HG02588 (cell line): ENCODE data around the gene UBN2.

ENCODE experiments used
- ATAC-seq: cut with Tn5 transposase; IDR thresholded peaks from one replicate; pipeline ENCODE4 v1.9.1; 2021; ENCODE audit warnings: mild to moderate bottlenecking, moderate library complexity; ENCODE audit not compliant: unreplicated experiment

Gene UBN2

DNA sequence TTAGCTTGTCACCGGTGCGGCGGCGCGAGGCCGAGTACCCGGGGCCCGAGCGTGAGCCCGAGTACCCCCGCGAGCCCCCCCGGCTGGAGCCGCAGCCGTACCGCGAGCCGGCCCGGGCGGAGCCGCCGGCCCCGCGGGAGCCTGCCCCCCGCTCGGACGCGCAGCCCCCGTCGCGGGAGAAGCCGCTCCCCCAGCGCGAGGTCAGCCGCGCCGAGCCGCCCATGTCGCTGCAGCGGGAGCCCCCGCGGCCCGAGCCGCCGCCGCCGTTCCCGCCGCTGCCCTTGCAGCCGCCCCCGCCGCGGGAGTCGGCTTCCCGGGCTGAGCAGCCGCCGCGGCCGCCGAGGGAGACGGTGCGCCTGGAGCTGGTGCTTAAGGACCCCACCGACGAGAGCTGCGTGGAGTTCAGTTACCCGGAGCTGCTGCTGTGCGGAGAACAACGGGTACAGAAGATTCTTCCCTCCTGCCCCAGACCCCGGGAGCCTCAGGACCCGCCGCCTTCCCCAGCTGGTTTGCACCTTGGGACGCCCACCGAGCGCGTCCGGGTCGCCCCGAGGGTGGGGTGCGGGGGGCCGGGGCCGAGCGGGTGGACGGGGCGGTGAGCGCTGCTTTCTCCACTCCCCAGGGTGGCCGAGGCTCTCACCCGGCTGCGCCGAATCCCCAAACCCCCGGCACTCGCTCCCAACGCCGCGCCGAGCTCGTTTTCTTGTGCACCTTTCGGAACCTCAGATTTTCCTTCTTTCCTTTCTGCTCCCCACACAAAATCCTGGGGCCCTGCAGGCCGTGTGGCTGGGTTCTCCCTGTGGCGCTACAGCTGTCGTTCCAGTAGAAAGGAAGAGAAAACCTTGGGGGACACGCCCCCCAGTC, 708 bp downstream of the UBN2 start:
- peak; percentile 31 for ATAC-seq

DNA sequence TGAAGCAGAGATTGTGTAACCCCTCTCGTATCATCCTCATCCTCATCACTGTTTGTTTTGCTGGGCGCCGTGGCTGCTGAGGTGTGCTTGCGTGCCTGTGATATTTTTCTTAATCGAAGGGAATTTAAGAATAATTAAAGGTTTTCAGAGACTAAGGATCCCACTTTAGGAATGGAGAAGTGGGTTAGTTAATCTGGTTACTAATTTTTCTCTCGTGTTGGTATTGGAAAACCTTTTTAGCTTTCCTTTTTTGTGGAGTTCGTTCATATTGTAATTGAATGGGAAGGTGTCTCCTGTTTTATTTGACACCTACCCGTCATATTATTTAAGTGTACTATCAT, 1.3 kb downstream of the UBN2 start:
- no peak for ATAC-seq

DNA sequence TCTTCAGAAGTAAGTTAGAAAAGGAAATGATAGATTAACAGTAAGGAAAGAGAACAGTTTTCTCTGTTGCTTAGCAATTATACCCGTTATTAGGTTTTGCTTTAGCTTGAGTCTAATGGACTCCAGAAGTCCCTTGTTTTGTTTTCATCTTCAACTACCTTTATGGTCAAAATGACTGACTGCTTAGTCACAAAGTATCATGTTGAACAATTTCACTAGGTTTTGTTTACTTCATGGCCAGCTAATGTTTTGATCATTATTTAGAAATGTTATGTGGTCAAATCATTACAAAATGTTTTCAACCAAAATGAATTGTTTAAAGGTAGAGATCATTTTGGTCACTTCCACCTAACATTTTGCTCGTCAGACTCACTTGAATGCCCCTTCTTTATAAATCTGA, 1.9 kb downstream of the UBN2 start:
- ATAC-seq = no peak

DNA sequence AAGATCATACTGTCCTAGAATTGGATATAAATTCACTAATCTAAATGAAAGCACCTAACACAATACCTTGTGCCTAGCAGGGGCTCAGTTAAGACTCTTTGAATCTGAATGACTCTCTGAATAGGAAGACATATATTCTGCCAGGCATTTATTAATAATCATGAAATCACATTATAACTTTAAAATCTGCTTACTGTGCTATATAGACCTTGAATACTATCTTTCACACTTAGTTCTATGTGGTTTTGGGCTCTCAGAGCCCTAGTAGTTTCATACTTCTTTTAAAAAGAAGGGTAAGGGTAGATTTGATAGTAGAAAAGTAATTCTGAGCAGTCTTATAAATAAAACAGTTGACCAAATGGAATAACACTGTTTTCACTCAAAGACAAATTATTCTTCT, 10.2 kb downstream of the UBN2 start:
- no peak for ATAC-seq

DNA sequence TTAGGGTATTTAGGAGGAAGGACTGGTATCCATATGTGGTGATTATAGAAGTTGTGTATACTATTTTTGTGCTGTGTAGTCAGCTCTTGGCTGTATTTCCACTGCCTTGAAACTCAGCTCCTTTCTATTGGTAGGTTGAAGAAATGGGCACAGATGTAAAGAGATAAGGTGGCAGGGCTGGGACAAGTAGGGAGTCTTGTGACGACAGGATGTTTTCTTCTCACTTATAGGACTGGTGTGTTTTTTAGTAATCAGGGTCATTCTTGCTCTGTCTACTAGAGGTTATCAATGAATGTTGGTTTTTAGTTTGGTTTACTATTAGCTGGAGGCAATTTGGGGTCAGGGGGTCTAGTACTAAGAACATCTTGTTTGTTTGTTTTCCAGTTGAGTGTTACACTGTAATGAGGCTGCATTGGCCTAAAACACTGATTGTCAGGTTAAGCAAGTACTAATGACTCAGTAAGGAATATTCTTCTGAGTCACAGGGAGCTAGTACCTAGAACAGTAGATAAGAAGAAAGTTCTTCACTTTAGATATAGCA, 11.8 kb downstream of the UBN2 start:
- ATAC-seq = no peak

DNA sequence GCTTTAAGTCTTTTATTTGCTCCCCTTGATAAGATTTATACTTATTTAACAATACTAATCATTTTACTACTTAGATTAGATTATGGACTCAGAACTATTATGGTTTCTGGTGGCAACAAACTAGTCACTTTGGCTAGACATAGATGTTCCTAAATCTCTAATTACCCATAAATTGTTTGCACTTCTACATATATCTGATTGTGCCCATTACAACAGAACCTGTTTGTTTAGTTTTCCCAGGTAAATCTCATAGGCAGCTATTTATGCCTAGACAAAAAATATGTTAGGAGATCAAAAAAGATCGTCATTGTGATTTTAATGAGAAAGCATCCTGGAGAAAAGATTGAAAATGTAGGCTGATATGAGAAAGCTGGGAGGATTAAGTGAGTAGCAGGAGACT, 14.4 kb downstream of the UBN2 start:
- ATAC-seq = no peak

DNA sequence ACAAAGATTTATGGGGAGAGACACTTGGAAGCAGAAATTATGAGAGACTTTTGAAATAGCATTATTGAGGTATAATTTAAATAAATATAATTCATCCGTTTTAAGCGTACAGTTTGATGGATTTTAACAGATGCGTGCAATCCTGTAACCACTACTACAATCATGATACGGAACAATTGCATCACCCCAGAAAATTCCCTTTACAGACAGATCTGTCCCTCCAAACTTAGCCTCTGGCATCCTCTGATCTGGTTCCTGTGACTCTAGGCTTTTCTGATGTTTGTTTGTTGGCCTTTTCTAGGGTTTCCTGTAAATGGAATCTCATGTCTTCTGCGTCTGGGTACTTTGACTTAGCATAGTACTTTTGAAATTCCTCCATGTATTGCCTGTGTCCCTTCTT, 15.5 kb downstream of the UBN2 start:
- ATAC-seq = no peak

DNA sequence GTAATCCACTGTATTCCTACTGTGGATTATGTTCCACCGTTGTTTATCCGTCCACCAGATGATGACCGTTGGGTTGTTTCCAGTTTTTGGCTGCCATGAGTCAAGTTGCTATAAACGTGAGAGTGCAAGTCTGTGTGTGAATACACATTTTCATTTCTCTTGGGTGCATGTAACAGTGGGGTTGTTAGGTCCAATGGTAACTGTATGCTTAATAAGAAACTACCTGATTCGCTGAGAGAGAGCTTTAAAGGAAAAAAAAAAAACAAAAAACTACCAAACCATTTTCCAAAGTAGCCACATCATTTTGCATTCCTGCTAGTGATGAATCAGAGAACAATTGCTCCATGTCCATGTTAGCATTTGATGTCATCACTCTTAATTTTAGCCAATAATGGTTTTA, 15.9 kb downstream of the UBN2 start:
- no peak for ATAC-seq

DNA sequence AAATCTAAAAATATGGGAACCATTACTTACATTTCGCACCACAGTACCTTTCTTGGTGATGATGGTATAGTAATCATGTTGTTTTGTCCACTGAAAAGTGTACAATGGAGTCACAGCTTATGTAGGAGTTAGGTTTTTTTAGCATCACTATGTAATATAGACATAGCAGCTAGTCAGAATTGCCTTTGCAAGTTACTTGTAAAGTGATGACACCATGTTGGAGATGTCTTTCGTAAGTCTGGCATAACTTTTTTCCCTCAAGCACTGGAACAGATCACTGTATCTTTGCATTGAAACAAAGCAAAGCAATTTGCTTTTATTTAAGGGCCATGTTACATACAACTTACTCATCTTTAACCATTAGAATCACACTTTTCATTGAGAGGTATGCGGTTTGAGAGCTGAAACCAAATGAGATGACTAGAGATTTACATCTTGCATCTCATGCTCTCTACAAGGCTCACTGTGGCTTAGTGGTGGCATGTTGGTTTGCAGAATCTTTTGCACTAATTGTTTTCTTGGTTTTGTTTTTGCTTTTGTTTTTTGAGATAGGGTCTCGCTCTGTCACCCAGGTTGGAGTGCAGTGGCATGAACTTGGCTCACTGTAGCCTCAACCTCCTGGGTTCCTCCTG, 18.3 kb downstream of the UBN2 start:
- ATAC-seq = no peak

DNA sequence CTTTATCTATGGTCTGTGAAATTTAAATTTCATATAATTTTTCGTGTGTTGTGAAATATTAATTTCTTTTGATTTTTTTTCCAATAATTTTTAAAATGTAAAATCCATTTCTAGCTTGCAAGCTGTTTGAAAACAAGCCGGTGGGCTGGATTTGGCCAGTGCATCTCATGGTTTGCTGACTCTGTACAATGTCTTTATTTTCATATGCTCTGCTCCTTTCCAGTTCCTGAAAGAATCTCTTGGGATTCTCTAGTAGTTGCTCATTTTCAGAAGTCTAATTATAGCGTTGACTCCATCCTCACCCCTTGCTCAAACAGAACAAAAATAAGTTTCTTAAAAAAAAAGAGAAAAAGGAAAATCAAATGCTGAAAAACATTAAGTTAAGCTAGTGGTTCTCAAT, 21.4 kb downstream of the UBN2 start:
- ATAC-seq = no peak

DNA sequence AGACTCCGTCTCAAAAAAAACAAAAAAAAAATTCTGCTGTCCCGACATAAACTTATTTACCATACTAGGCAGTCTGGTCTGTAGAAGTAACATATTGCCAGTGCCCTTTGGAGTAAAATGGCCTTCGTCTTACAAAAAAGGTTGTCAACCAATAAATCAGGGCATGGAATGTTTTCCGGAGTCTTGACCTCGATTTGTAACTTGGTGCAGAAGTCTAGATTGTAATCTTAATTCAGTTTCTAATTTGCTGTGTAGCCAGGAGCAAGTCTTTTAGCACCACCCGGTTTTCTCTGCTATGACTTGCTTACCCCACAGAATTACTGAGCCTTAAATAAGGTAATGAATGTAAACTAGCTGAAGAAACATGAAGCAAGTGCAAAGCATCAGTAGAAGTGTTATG, 23.2 kb downstream of the UBN2 start:
- ATAC-seq = no peak

DNA sequence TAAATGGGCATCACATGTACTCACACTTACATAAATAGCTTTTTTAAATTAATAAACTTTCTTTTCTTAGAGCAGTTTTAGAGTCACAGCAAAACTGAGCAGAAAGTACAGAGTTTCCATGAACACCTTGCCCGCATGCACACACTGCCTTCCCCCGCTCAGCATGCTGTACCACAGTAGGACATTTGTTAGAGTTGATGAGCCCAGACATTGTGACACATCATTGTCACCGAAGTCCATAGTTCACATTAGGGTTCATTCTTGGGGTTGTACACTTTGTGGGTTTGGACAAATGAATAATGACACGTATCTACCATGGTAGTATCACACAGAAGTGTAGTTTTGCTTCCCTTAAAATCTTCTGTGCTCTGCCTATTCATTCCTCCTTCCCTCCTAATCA, 23.7 kb downstream of the UBN2 start:
- ATAC-seq = no peak

DNA sequence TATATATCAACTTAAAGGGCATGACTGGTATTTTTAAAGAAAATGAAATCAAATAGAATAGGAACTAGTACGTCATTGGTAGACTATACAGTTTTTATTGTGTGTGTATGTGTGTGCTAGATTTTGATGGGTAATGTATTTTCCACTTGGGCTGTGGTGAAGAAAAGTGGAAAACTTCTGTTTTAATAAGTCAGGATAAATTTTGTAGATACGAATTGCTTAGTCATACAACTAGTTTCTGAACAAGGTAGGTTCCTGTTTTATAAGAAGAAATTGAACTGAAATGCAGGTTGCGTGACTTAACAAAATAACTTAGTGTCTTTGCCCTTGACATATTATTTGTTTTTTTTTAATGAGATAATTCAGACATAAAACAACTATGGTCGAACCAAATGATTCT, 24.3 kb downstream of the UBN2 start:
- ATAC-seq = no peak

DNA sequence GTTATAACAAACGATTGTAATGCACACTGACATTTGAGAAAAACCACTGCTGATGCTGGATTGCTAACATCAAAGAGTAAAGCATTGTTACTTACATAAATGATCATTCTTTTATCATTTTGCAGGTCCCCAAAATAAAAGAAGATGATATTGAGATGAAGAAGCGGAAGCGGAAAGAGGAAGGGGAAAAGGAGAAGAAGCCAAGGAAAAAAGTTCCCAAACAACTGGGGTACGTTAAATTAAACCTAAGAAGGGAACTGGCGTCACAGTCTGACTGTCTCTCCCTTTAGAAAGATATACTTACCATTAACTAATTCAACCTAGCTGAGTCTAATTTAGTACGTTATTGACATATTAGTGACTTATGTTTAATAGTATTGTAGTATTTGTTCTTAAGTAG, 28.1 kb downstream of the UBN2 start:
- ATAC-seq = no peak

DNA sequence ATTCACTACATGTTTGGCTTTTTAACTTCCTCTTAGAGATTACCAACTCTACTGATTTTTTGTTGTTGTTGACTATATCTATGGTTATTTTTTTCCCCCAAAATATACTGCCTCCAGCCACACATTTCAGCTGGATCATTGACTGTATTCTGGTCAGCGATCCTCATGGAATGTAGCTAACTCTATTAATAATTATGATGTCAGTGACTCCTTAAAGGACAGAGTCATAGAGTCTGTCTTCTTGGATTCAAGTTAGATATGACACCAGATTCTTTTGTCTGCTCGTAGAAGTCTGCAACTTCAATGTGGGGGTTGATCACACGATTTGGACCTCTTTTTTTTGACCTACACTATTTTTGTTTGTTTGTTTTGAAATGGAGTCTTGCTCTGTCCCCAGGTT, 33.2 kb downstream of the UBN2 start:
- no peak for ATAC-seq

DNA sequence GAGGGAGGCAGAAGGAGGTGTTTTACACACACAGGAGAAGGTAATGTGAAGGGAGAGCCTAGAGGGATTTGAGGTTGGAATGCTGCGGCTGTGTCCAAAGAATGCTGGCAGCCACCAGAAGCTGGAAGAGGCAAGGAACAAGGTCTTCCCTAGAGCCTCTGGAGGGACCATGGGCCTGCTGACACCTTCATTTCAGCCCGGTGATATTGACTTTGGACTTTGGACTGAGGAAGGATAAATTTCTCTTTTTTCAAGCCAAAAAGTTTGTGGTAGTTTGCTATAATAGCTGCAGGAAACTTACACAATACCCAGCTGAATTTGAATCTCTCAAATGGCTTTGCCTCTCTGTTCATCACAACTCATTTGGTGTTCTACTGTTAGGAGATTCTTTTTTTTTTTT, 34.6 kb downstream of the UBN2 start:
- no peak for ATAC-seq

DNA sequence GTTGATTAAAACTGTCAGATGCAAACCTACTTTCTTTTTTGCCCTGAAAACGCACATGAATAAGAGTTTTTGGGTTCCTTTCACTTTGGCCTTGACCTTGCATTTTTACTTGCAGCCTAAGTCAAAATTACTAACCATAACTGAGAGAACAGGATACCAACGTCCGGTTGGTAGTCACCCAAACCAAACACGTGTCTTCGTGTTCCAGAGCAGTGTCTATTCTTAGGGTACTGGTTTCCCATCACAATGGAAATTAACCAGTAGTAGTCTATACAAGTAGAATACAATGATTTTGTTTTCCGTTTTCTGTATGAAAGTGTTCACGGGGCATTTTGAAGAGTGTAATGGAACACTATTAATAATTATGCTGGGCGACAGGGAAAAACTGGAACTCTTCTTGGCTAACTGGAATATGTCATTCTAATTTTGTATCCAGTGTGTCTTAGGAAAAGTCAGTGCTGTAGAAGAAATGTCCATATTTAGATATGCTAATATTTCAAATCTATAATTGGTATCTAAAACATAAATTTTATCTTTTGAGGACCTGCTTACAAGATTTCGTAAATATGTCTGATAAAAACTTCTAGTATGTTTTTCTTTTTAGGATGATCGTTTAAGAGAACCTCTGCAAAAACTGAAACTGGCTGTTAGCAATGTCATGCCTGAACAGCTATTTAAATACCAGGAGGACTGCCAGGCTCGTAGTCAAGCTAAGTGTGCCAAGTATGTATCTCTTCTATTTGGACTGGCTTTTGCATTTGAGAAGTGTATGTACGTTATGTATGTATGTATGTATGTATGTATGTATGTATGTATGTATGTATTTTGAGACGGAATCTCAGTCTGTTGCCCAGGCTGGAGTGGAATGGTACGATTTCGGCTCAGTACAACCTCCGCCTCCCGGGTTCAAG, 40.9 kb downstream of the UBN2 start:
- no peak for ATAC-seq

DNA sequence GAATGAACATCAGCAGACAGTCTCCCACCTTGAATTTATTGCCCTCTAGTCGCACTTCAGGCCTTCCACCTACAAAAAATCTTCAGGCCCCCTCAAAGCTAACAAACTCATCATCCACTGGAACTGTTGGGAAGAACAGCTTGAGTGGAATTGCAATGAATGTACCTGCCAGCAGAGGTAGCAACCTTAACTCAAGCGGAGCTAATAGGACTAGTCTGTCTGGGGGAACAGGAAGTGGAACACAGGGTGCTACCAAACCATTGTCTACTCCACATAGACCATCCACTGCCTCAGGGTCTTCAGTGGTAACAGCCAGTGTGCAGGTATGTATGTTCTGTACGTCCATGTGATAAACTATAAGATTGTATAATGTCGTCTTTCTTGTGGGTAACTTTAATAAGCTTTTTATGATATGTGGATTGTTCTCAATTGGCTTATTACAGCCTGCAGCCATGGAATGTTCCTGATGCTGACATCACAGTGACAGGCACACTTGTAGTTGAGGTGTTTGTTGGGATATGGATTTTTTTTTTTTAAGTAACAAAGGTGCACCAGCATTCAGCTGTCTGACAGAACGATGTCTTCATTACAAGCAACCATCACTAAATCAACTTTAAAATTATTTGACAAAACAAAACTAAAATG, 53.3 kb downstream of the UBN2 start:
- ATAC-seq = no peak

DNA sequence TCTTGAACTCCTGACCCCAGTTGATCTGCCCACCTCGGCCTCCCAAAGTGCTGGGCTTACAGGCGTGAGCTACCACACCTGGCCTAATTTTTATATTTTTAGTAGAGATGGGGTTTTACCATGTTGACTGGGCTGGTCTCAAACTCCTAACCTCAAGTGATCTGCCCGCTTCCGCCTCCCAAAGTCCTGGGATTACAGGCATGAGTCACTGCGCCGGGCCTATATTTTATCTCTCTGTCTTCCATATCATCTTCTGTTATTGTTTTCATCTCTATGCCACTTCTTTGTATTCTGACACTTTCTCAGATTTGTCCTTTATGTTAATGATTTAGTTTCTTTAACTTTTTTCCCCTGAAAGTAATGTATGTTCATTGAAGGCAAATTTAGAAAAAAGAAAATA, 55.1 kb downstream of the UBN2 start:
- ATAC-seq = no peak

DNA sequence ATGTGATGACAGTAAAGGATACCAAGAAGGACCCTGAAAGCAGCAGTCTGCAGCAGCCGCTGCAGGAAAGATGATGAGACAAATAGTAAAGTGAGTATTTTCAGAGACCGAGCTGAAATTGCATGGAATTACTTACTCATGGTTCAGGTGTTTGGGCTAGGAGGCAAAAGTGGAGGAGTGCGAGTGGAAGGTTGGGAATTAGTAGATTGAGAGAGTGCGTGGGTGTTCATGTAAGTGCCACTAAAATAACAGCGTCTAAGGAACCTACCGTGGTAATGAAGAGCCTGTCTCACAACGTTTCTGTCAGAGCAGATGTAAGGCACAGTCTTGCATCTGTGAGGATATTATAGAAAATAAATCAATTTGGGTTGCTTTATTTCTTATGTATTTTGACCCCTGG, 61.8 kb downstream of the UBN2 start:
- no peak for ATAC-seq

DNA sequence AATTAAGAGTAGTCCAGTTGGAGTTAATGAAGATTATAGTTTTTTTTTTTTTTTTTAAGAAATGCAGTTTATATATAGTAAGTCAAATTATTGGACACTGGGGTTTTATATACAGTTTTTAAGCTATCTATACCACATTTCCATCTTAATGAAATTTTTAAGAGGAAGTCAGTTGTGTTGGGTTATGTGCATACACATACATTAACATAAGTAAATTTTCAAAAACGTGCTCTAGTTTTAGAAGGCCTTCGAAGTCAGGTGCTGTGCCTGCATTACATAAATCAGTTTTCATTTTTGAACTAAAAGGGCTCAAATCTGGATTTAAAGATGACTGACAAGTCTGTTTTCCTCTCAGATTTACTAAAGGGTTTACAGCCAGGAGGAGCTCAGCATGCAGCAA, 62.5 kb downstream of the UBN2 start:
- ATAC-seq = no peak
